Renal pelvis (tissue), 4 donors: Measurements from ENCODE around the gene MDN1. TPM values are rescaled to one million over a fixed set of nuclear protein-coding genes. Genes with fewer than 3 reads are reported as not detected.
"Not testable (repeated sequence)": the region's sequence is repeated elsewhere in the genome, so short reads cannot be mapped to it uniquely, and the experiment has no call there.

ENCODE experiments used
- DNase-seq: peaks from one replicate; pipeline ENCODE4 v3.0.0-alpha.2; 2013
- polyA plus RNA-seq, 3 donors: library from polyadenylated mRNA; unstranded; fragments of 120-200 nt; gene quantifications; one replicate each; pipeline ENCODE4 v1.2.1, GENCODE V29; 2013; ENCODE audit not compliant: insufficient read length in 3 of 3

MDN1 gene
- polyA plus RNA-seq, 3 donors, result 35.2 to 53.0 (median 45.0) TPM

DNA sequence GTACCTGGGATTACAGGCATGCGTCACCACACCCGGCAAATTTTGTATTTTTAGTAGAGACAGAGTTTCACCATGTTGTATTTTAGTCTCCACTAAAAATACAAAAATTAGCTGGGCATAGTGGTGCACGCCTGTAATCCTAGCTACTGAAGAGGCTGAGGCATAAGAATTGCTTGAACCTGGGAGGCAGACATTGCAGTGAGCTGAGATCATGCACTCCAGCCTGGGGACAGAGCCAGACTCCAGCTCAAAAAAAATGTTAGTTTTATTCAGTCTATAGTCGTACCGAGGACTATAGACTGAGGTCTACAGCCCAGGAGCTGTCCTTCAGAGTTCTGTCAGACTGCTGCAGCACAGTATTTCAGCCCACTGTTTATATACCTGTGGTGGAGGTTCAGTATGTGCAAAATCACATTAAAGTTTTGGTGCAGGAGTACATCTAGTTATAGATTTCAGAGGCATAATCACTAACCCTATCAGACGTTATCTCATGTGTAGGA is 6.5 kb upstream of the MDN1 start:
- DNase-seq, result no peak

DNA sequence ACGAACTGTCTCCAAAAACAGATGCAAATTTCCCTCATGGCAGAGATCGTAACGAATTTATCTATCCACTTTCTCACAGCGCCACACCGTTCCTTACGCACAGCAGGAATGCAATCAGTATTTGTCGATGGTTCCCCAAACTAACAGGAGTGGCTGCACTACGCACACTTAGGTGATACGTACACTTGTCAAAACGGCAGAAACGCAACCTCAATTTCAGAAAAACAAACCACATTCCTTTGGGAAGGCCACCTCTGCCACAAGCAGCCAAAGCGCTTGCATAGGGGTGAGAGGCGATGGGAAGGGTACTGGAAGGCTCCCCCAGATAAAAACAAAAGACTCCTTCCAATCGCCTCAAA is 638 bp downstream of the MDN1 start:
- no peak for DNase-seq

DNA sequence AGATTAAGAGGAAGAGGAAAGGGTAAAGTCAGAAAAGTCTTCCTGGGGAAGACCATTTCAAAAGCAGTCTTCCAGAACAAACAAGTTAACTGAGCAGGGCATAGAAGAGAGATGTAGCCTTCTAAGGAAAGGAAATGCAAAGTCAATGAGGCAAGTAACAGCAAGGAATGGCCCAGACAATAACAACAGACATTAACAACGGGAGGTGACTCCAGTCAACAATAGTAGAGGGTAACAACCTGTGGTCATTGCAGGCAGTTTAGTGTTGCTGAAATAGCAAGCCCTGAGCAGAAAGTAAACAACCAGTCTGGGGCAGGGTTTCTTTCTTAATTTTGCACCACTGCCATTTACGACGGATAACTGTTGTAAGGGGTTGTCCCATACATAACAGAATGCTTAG is 2.1 kb downstream of the MDN1 start:
- no peak for DNase-seq

DNA sequence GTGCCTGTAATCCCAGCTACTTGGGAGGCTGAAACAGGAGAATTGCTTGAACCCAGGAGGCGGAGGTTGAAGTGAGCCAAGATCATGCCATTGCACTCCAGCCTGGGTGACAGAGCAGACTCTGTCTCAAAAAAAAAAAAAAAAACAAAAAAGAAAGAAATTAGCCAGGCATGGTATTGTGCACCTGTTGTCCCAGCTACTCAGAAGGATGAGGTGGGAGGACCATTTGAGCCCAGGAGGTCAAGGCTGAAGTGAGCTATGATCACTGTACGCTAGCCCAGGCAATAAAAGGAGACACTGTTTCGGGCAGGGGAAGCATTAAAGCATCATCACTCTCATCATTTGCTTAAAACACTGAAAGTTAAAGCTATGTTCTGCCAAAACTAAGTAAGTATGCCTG is 6.2 kb downstream of the MDN1 start:
- not testable (repeated sequence) for DNase-seq

DNA sequence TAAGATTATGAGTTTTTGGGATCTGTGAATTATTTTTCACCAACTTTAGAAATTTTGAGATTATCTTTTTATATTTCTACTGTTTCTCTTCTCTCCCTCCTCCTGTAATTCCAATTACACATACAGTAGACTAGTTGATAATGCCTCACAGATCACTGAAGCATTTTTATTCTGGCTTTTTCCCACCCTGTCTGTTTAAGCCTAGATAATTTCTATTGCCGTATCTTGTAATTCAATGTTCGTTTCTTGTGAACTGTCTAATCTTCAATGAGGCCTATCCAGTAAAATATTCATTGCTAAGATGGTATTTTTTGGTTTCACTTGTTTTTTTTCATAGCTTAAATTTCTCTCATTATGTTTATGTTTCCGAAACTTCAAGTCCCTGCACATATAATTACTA is 12.0 kb downstream of the MDN1 start:
- no peak for DNase-seq

DNA sequence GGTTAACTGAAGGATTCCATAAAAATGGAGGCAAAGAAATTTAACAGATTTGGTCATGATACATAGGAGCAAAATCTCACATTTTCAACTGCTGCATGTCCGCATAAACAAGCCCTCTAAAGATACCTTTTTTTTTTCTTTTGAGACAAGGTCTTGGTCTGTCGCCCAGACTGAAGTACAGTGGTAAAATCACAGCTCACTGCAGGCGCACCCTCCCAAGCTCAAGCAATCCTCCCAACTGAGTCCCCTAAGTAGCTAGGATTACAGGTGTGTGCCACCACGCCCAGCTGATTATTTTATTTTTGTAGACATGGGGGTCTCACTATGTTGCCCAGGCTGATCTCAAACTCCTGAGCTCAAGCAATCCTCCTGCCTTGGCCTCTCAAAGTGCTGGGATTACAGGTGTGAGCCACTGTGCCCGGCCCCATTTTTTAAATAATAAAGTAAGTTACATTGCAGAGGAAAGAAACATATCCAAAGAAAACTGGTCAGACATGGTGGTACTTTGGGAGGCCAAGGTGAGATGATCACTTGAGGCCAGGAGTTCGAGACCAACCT is 13.7 kb downstream of the MDN1 start:
- DNase-seq, result no peak

DNA sequence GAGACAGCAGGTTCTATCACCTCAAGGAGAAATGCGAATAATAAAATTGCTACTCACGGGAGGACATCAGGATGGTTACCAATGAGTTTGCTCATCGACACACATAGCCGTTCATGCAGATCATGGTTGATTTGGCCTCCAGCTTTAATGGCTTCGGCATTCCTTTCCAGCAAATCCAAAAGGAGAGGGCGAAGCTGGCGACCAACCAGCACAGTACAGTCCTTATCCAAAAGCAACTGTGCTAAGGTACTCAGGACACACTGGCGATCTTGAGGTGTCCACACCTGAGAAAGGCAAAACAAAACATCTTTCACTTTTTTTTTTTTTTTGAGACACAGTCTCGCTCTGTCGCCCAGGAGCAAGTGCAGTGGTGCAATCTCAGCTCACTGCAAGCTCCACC is 16.3 kb downstream of the MDN1 start:
- DNase-seq, result no peak

DNA sequence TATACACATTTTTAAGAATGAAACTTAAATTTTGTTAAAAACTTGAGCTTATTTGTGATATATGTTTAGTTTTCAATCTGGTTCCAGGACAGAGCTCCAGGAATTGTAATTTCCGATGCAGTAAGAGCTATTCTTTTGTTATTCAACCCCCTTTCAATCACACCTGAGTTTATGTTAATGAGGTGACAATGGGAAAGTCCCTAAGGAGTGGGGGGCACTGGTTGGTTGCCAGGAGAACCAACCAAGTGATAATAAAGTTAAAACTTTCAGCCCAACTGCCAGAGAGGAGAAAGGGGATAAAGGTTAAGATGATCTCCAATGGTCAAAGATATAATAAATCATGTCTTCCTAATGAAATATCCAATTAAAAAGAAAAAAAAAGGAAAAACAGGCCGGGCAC is 19.8 kb downstream of the MDN1 start:
- no peak for DNase-seq

DNA sequence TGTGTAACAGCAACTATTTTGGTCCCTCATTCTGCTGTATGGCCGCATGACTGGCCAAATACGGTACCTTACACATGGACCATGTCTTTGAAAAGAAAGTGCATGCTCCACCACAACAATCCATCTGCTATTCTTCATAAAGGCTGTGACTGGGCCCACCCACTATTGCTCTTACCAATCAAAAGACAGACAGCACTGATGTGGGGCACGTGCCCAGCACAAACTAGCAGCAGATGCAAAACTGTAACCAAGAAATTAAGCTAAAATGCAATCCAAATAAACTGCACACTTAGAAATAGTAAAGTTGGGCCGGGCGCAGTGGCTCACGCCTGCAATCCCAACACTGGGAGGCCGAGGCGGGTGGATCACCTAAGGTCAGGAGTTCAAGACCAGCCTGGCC is 20.5 kb downstream of the MDN1 start:
- DNase-seq, result no peak

DNA sequence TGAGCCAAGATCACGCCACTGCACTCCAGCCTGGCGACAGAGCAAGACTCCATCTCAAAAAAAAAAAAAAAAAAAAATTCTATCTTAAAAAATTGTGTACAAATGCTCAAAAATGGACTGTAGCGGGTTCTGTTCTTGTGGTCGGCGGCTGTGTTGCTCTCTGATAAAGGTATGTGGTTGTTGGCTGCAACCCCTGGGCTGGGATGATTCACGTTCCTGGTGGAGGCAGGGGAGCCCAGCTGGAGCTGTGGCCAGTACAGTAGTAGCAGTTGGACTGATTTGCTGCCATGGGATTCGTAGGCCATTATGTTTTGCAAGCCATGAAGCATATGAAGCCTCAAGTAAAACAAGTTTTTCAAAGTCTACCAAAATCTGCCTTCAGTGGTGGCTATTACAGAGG is 22.3 kb downstream of the MDN1 start:
- no peak for DNase-seq

DNA sequence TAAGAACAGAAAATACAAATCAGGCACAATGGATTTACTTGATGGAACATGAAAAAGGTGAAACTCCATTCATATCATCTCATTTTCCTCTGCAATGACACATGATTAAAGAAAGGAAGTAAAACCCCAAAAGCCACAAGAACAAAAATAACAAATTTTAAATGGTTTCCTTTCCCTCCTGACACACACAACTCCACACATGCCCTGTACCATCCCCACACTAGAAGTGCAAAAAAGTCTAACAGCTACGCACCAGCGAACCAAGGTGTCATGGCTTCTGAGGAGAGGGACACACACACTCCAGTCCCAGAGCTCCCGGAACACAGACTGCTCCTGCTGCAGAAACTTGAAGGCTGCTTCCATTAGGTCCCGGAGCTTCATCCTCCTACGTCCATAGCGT is 25.3 kb downstream of the MDN1 start:
- no peak for DNase-seq

DNA sequence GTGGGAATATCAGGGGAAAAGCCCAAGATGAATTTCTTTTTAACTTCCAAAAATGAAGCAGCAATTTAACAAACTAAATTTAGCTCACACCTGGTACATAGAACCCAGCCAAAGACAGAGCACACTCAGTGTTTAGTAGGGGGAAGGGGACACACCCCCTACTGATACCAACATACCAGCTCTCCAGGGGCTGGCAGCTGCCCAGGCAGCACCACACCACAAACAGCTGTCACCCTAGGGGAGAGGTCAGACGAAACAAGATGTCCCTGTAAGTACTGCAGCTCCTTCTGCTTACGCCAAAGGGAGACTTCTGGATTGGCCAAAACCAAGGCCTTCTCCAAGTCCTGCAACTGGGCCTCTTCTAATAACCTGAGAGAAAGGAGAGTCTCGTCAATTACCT is 26.0 kb downstream of the MDN1 start:
- DNase-seq, result no peak

DNA sequence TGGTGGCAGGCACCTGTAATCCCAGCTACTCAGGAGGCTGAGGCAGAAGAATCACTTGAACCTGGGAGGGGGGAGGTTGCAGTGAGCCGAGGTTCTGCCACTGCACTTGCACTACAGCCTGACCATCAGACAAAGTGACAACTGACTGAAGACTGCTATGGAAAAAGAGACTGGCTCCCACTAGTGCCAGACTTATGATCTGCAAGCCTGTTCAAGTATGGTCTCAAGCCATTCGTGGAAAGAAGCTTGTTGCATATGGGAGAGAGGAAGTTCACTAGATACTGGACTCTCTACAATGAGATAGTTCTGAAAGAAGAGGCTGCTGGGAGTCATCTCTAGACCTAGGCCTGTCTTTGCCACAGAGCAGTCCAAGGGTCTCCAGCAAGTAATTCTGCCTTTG is 26.7 kb downstream of the MDN1 start:
- no peak for DNase-seq

DNA sequence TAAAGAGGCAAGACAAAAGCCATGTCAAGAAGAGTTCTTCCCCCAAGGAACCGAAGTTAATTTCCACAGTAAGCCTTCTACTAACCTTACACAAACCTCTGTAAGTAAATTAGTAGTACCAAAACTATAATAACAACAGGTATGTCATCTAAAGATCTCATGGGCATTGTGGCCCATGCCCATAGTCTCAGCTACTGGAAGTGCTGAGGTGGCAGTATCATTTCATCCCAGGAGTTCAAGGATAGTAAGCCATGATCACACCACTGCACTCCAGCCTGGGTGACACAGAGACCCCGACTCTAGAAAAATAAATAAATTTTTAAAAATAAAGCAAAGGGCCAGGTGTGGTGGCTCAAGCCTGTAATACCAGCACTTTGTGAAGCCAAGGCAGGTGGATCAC is 29.2 kb downstream of the MDN1 start:
- DNase-seq, result no peak

DNA sequence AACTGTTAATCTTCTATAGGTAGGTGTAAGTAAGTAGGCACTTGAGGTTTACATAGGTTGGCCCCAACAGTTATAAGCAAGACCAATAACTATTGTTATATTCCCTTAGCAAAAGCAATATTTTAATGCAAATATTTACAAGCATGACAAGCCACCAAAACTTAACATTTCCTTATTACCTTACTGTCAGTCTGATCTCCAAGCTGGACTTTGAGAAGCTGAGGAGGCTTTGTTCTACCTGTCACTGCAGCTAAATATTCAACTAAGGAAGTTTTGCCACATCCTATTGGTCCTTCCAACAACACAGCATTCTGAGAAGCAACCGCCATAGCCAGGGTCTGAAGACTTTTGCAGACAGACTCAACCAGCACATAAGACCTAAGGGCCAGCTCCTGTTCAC is 29.6 kb downstream of the MDN1 start:
- DNase-seq, result no peak

DNA sequence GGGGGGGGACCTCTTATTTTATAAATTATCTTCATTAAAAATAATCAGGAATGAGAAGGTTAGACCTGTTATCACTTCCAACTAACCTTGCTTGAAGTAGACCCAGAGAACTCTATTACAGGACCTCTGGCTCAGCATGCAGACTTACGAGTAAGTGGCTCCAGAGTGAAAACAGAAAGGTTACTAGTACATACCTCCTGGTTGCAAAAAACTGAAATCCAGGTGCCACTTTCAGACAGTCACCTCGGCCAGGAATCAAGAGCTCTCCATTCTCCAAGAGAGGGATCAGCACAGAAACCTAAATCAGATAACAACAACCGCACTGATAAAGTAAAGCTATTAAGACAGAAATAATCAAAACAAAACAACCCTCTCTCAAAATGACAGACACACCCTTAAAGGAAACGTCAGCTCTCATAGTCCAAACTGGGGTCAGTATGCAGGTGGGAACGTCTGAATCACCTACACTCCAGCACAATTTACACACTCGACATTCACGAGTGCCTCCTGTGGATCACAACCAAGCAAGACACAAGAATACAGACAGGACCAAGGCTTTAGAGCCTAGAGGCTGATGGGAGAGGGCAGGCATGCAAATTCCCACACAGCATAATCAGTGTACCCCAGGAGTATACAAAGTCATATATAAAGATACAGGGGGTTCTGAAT is 31.8 kb downstream of the MDN1 start:
- DNase-seq, result no peak

DNA sequence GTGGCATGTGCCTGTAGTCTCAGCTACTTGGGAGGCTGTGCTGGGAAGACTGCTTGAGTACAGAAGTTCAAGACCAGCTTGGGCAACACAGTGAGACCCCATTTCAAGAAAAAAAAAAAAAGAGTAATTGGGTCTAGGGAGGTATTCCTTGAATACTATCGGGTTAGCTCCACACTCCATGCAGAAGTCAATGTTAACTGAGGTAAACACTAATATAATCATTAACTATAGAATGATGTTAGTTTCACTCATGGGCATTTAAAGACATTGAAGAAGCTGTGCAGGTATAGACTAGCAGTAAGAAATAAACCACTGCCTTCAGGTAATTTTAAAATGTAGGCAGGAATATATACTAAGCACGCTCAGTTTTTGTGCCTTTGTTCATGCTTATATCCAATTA is 32.6 kb downstream of the MDN1 start:
- no peak for DNase-seq

DNA sequence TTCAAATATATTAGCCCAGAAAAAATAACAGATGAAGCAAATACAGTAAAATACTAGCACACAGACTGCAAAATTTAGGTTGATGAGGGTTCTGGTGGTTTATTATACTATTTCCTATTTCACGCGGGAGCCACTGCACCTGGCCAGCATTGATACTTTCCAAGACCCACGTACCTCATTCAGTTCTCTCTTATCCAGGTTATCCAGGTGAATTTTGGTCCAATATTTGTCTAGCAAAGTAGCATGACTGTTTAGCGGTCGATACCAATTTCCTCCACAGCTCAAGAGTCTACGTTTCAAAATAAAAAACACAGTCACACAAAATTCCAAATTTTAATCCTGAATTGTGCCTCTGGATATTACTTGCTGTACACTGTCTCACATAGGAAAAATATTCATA is 34.8 kb downstream of the MDN1 start:
- DNase-seq, result no peak

DNA sequence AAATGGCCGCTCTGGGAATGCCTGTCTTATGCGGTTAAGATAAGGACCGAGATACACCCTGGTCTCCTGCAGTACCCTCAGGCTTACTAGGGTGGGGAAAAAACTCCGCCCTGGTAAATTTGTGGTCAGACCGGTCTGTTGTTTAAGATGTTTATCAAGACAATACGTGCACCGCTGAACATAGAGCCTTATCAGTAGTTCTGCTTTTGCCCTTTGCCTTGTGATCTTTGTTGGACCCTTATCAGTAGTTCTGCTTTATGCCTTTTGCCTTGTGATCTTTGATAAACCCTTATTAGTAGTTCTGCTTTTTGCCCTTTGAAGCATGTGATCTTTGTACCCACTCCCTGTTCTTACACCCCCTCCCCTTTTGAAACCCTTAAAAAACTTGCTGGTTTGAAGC is 36.3 kb downstream of the MDN1 start:
- not testable (repeated sequence) for DNase-seq

DNA sequence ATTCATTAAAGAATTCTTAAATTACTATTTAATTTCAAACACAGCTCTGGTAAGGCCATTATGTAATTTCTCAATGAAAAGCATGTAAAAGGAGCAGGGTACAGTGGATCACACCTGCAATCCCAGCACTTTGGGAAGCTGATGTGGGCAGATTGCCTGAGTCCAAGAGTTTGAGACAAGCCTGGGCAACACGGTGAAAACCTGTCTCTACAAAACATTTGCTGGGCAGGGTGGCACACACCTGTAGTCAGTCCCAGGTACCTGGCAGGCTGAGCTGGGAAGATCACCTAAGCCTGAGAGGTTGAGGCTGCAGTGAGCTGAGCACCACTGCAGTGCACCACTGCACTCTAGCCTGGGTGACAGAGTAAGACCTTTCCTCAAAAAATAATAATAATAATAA is 37.4 kb downstream of the MDN1 start:
- DNase-seq, result no peak

DNA sequence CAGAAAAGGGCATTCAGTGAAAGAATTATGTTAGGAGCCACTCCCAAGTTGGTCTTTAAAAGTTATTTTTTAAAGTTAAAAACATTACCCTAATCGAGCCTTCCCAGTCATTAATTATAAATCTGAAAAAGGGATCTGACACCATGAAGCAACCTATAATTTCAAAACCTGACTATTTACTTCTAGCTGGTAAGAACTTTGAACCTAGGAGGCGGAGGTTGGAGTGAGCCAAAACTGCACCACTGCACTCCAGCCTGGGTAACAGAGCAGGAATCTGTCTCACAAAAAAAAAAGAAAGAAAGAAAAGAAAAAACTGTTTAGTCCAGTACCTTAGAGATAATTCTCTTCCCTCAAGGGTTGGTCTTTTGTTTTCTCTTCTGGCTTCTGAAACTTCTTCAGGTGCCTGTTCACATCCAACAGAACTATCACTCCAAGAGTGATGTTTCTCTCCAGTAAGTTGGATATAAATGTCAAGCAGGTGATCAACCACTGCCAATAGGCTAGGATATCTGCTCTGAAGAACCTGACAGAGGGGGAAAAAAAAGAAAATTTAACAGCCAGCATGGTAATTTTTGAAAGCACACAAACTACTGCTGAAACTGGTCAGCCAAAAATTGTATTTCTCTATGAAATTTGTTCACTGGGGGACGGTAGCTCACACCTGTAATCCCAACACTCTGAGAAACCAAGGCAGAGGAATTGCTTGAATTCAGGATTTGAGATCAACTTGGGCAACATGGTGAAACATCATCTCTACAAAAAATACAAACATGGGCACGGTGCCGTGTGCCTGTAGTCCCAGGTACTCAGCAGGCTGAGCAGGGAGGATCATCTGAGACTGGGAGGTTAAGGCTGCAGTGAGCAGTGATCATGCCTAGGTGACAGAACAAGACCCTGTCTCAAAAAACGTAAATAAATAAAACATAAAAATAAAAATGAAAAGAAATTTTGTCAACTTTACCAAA is 38.2 kb downstream of the MDN1 start:
- DNase-seq, result no peak

DNA sequence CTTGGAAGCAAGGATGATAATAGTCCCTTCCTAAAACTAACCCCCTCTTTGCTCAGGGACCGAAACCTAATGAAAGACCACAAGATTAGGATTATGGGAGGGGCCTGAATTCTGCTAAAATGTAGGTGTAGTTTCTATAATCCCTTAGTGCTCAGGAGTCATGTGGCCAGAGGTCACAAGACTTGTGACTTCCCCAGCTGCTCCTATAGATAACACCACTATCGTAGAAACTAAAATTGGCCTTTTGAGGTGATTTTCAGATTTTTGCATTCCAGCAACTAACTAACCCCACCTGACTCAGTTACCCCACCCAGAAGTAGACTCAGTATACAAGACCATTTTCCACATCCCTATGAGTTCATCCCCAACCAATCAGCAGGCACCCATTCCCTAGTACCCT is 42.1 kb downstream of the MDN1 start:
- DNase-seq, result no peak

DNA sequence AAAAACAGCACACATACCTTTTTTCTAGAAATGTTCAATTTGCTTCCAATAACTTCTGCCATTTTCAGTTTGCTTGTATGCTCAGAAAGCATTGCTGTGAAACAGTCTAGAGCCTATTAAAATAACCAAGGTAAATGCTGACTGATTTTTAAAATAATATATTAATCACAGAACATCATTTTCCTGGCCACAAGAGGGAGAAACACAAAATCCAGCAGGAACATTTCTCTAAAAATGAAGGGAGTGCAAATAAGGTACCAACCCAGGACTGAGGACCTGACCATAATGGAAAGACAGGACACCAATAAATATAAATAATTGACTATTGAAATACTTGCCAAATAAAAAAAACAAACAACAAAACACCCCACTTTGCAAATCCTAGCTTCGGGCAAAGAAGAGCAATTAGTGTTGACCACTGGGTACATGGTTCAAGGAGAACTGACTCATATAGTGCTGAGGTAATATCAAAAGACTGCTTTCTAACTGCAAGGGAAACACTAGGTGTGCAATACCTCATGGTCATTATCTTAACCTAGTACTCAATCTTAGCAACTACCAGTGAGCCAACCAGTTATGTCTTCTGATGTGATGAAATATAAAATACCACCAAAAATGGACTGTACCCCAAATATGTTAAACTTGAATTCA is 42.9 kb downstream of the MDN1 start:
- DNase-seq, result no peak
